ENCODE measurements around the gene DUSP22.

GRCh38 chr6:304833-305370, 12.6 kb downstream of the DUSP22 start:
- TF ChIP-seq CTCF (IDR thresholded peaks at IDR 0.05; ENCODE audit: insufficient read depth, low read depth, low read length) (no peak), EZH2 (IDR thresholded peaks at IDR 0.05; ENCODE audit: insufficient read depth, low read length) (no peak)
